HG02571 (cell line): ENCODE results near the gene CLEC6A.
A peak's percentile ranks its signal among the peaks of the same experiment; 100 is the strongest.
"Not testable (repeated sequence)": the region's sequence is repeated elsewhere in the genome, so short reads cannot be mapped to it uniquely, and the experiment has no call there.

Source experiments
- ATAC-seq: cut with Tn5 transposase; IDR thresholded peaks from one replicate; pipeline ENCODE4 v1.9.1; 2021; ENCODE audit warnings: mild to moderate bottlenecking, moderate library complexity; ENCODE audit not compliant: unreplicated experiment

CLEC6A gene

DNA sequence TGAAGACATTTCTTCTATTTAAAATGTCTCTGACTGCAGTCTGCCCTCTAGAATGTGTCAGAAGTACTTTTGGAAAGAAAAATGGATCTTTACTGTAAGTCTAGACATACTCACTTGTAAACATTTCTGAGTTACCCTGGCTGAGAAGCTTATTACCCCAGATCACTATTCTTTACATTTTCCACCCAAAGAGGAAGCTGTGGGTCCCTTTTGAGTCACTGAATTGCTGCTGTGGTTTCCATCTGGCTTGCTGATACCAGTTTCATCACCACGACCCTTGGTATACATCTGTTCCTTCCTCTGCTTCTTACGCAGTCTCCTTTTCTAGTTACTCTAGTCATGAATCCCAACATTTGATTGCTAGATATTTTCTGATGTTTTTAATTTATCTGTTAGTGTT is 37.3 kb downstream of the CLEC6A start:
- ATAC-seq = peak; percentile 98

DNA sequence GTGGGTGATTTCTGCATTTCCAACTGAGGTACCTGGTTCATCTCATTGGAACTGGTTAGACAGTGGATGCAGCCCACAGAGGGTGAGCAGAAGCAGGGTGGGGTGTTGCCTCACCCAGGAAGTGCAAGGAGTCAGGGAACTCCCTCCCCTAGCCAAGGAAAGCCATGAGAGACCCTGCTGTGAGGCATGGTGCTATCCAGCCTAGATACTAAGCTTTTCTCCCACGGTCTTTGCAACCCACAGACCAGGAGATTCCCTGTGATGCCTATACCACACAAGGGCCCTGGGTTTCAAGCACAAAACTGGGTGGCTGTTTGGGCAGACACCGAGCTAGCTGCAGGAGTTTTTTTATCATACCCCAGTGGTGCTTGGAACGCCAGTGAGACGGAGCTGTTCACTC is 39.9 kb downstream of the CLEC6A start:
- ATAC-seq = not testable (repeated sequence)

DNA sequence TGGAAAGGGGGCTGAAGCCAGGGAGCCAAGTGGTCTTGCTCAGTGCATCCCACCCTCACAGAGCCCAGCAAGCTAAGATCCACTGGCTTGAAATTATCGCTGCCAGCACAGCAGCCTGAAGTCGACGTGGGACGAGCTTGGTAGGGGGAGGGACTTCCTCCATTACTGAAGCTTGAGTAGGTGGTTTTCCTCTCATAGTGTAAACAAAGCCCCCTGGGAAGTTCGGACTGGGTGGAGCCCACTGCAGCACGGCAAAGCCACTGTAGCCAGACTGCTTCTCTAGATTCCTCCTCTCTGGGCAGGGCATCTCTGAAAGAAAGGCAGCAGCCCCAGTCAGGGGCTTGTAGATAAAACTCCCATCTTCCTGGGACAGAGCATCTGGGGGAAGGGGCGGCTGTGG is 40.3 kb downstream of the CLEC6A start:
- not testable (repeated sequence) for ATAC-seq

DNA sequence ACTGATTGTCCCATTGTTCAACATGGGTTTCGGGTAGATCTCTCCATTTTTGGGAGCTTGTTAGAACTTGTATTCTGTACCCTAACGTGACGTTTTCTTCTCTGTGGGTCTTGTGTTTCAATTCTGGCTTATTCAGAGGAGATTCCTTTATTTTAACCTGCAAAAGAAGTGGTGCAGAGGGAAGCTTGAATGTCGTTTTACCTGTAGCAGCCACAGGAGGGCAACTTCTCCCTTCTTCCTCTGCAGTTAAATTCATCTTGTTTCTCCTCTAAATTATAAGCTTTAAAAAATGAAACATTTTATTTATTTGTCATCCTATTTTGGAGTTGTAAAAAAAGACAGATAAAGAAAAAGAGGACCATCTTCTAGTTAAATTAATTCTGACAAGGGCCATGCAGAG is 43.9 kb downstream of the CLEC6A start:
- ATAC-seq = no peak

DNA sequence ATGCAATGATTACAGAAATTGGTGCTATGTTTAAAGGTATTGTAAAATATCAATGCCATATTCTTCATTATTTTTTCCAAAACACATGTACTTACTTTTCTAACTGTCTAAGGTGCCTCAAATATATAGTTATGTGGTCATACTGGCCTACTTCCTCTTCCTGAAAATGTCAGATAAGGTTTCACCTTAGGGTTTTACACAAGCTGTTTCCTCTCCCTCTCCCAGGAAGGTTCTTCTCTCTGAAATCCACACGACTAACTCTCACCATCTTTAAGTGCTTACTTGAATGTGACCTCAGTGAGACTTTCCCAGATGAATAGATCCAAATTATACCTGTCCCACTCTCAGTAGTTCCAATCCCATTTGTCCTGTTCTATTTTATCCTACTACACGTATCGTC is 46.0 kb downstream of the CLEC6A start:
- ATAC-seq = no peak

DNA sequence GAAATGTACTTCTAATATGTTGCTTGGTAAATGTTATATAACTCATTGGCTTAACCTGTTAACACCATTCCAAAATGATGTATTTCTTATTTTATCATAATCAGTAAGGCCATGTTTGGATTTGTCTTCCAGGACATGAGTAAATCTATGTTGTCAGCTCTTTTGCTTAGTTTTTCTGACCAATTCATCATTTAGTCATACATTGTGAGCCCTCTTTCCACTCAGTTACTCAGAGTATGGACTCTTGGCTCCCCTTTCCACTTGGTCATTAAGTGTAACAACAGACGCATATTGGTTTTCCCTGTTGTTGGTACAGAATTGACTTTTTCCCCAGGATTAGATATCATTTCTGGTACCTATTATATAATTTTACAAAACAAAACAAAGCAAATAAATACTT is 48.6 kb downstream of the CLEC6A start:
- no peak for ATAC-seq

DNA sequence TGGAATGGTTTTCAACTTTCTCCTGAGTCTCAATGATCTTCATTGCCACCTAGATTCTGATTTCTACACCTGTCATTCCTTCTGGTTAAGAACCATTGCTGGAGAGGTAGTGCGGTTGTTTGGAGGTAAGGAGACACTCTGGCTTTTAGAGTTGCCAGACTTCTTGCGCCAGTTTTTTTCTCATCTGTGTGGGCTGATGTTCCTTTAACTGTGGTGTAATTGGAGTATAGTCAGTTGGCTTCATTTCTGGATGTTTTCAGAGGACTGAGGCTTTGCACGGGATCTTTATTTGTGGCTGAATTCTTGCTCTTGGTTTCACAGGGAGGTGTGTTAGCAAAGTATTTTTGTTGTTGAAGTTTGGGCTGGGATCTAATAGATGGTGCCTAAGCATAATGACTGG is 51.8 kb downstream of the CLEC6A start:
- no peak for ATAC-seq

DNA sequence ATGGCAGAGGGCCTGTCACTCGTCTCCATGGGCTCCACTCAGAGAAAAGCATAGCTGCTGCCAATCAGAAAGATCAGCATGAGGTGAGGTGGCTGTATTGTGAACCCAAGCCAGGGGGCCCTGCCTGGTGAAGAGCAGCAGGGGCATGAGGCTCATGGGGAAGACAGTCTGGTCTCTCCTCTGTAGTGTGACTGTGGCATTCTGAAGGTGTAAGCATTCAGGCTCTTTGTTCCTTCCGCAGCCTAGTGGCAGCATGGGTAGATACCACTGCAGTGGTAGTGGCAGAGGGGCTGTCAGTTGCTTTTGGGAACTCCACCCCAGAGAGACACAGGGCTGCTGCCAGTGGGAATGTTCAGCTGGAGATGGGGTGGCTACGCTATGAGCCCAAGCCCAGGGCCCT is 52.5 kb downstream of the CLEC6A start:
- ATAC-seq = no peak

DNA sequence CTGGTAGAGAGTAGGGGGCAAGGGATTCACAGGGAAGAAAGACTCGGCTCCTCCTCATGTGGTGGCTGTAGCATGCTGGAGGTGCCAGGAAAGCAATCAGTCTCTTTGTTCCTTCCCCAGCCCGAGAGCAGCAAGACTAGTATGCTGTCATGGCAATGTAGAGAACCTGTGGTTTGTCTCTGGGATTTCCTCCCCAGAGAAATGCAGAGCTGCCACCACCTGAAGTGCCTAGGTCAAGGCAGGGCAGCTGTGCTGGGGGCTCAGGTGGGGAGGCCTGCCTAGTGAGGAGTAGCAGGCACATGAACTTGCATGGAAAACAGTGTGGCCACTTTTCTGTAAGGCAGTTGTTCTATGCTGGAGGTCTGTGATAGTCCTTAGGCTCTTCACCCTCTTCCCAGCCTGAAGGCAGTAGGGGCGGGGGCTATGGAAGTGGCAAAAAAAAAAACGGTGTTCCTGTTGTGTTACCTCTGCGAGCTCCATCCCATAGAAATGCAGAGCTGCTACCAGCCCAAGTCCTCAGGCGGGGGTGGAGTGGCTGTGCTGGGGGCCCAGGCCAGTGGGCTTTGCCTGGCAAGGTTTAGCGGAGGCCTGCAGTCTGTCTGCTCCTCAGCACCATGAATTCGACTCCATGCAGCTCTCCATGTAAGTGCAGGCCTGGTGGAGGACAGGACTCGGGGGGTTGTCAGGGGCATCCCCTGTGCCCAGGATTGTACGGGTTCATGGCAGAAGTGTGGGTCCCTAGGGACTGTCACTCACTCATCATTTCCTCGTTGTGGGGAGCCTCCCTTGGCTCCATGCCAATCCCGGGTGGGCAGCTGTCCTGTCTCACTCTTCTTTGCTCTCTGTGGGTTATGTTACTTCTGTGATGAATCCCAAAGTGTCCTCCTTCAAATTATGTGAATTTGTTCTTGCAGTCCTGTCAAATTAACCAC is 53.4 kb downstream of the CLEC6A start:
- ATAC-seq = no peak

DNA sequence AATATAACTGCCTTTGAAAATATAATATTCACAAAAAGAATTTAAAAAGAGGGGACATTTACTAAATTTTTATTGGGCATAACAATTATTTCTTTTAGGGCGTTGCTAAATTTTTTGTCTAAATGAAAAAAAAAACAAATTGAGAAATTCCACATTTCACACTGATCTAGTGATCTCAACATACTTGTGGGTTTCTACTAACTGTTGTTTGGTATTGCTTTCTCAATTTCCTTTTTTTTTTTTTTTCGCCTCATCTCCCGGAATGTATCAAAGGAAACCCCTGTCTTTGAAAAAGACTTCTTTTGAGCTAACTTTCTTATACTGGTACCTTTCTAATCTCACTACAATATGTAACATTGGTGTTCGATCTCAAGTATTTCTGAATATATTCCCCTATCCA is 57.5 kb downstream of the CLEC6A start, which contains the start of gene CLEC4D:
Gene CLEC4D, plus strand, starts transcription at position 248 of the 400 bp plus-strand sequence. CDS start 230 bp downstream, outside the sequence.
- no peak for ATAC-seq

DNA sequence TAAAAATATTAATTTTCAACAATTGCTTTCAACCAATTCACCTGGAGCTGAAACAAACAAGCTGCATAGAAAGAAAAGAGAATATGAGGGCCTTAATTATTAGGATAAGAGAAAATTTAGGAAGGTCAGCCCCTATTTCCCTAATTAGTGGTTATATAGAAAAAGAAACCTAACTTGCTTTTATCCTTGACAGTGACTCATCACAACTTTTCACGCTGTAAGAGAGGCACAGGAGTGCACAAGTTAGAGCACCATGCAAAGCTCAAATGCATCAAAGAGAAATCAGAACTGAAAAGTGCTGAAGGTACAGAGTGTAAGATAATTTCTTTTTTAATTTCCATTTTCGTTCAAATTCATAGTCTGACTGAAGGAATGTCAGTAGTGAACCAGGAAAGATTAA is 62.2 kb downstream of the CLEC6A start:
- no peak for ATAC-seq

DNA sequence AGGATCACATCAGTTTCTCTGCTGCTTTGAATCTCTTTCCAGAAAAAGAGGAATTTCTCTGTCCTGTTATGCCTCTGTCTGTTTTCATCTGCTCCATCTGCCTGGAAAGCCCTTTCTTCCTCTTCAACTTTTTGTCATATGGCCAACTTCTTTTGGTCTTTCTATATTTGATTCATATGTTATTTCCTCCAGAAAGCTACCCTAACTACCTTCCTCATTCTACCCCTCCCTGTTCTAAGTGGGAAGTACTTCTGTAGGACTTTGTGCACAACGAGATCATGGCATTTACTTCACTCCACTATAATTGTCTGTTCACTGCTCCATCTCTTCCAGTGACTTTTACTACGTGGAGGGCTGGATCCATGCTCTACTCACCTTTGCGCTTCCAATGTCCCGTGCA is 63.4 kb downstream of the CLEC6A start:
- ATAC-seq = no peak

DNA sequence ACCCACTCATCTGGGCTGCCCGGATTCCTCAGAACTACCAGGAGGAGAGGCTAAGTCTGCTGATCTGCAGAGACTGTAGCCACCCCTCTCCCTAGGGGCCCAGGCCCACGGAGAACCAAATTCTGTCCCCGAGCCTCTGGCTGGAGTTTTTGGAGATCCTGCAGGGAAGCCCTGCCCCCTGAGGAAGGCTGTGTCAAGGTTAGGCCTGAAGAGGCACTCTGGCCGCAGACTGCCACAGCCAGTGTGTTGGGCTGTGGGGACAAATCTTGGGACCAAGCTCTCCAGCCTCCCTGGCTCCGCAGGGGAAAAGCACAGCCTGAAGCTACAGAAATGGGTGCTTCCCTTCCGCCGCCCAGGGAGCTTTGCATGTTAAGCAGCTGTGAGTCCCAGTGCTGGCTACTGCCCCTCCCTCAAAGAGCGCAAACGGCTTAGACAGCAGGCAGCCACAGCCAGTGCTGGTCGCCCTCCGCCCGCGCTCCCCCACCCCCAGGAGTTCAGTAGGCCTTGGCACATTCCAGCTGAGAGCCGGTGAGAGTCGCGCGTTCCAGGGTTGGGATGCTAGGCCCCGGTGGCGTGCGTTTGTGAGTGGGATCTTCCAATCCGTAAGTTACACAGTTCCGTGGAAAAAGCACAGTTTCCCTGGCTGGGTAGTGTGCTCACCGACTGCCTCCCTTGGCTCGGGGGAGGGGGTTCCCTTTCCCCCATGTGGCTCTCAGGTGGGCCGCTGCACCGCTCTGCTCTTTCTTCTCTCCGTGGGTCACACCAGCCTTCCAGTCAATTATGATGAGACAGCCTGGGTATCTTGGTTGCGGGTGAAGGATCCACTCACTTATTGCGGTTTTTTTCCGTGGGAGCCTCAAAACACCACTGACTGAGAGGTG is 71.7 kb downstream of the CLEC6A start:
- no peak for ATAC-seq
